ENCODE results near the gene TIMELESS. TPM values are rescaled to one million over a fixed set of nuclear protein-coding genes. Genes with fewer than 3 reads are reported as not detected.
"Not testable (repeated sequence)": the region's sequence is repeated elsewhere in the genome, so short reads cannot be mapped to it uniquely, and the experiment has no call there.

Gene TIMELESS
- total RNA-seq, 1 donor from 2014 or later: 65.5 TPM

GRCh38 chr12:56411781-56412639, 37.2 kb downstream of the TIMELESS start:
- Mint-ChIP-seq H3K4me1 (ENCODE audit: low read depth) (no peaks in the 10 kb centered on the region), H3K27ac (no peak overlapping the region), H3K27me3 (no peaks in the 10 kb centered on the region), H3K9me3 (ENCODE audit: low read depth) (no peaks in the 10 kb centered on the region), H3K4me3 (ENCODE audit: low read depth) (no peak overlapping the region), H3K36me3 (ENCODE audit: insufficient read depth) (peaks cover 1% of the 10 kb centered on the region)
- TF ChIP-seq, protein P1, sequence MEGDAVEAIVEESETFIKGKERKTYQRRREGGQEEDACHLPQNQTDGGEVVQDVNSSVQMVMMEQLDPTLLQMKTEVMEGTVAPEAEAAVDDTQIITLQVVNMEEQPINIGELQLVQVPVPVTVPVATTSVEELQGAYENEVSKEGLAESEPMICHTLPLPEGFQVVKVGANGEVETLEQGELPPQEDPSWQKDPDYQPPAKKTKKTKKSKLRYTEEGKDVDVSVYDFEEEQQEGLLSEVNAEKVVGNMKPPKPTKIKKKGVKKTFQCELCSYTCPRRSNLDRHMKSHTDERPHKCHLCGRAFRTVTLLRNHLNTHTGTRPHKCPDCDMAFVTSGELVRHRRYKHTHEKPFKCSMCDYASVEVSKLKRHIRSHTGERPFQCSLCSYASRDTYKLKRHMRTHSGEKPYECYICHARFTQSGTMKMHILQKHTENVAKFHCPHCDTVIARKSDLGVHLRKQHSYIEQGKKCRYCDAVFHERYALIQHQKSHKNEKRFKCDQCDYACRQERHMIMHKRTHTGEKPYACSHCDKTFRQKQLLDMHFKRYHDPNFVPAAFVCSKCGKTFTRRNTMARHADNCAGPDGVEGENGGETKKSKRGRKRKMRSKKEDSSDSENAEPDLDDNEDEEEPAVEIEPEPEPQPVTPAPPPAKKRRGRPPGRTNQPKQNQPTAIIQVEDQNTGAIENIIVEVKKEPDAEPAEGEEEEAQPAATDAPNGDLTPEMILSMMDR (IDR thresholded peaks at IDR 0.05; ENCODE audit: unreplicated experiment): no peak
- DNase-seq (ENCODE audit: low spot score, unreplicated experiment): no peak

DNA sequence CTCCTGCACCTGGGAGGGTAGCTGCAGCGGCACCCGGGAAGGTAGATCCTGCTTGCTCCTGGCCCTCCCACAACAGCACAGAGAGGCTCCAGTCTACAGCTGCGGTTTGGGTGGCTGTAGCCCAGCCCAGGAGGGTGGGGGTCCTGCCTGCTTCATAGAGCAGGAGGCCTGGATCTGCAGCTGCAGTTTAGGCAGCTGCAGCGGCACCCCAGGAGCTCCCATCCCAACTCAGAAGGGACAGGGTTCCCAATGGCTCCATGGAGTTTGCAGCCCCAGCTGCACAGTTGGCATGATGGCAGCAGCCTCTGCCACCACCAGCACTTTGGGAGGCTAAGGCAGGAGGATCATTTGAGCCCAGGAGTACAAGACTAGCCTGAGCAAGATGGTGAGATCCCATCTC, 38.5 kb downstream of the TIMELESS start:
- Mint-ChIP-seq H3K4me3 (ENCODE audit: low read depth) (no peak overlapping the region), H3K4me1 (ENCODE audit: low read depth) (no peaks in the 10 kb centered on the region), H3K27ac (no peak overlapping the region), H3K36me3 (ENCODE audit: insufficient read depth) (no peaks in the 10 kb centered on the region), H3K9me3 (ENCODE audit: low read depth) (no peaks in the 10 kb centered on the region), H3K27me3 (no peaks in the 10 kb centered on the region)
- TF ChIP-seq, protein P1 (IDR thresholded peaks at IDR 0.05; ENCODE audit: unreplicated experiment): no peak
- no peak for DNase-seq (ENCODE audit: low spot score, unreplicated experiment)

- H3K36me3 Mint-ChIP-seq (ENCODE audit: insufficient read depth): no peaks in the 10 kb centered on the region
- no peaks in the 10 kb centered on the region for H3K9me3 Mint-ChIP-seq (ENCODE audit: low read depth)
- no peaks in the 10 kb centered on the region for H3K27me3 Mint-ChIP-seq
- no peak for DNase-seq (ENCODE audit: low spot score, unreplicated experiment)
- H3K27ac Mint-ChIP-seq: no peak overlapping the region
- no peaks in the 10 kb centered on the region for H3K4me1 Mint-ChIP-seq (ENCODE audit: low read depth)
- TF ChIP-seq, protein P1 (IDR thresholded peaks at IDR 0.05; ENCODE audit: unreplicated experiment): no peak
- H3K4me3 Mint-ChIP-seq (ENCODE audit: low read depth): no peak overlapping the region
Observed at GRCh38 chr12:56408799-56409417, 40.3 kb downstream of the TIMELESS start.

GRCh38 chr12:56404227-56404626, 45.0 kb downstream of the TIMELESS start:
- not testable (repeated sequence) for H3K4me3 Mint-ChIP-seq (ENCODE audit: low read depth); H3K4me1 Mint-ChIP-seq (ENCODE audit: low read depth); H3K9me3 Mint-ChIP-seq (ENCODE audit: low read depth); H3K27ac Mint-ChIP-seq; DNase-seq (ENCODE audit: low spot score, unreplicated experiment); H3K36me3 Mint-ChIP-seq (ENCODE audit: insufficient read depth); H3K27me3 Mint-ChIP-seq

- not testable (repeated sequence) for H3K4me3 Mint-ChIP-seq (ENCODE audit: low read depth); H3K36me3 Mint-ChIP-seq (ENCODE audit: insufficient read depth); DNase-seq (ENCODE audit: low spot score, unreplicated experiment); H3K4me1 Mint-ChIP-seq (ENCODE audit: low read depth); H3K27ac Mint-ChIP-seq; H3K27me3 Mint-ChIP-seq
- peaks cover 14% of the 10 kb centered on the region for H3K9me3 Mint-ChIP-seq (ENCODE audit: low read depth)
Observed at GRCh38 chr12:56401612-56402011, 47.6 kb downstream of the TIMELESS start.

GRCh38 chr12:56401125-56401524, 48.1 kb downstream of the TIMELESS start:
- not testable (repeated sequence) for H3K4me3 Mint-ChIP-seq (ENCODE audit: low read depth); H3K36me3 Mint-ChIP-seq (ENCODE audit: insufficient read depth); H3K4me1 Mint-ChIP-seq (ENCODE audit: low read depth); DNase-seq (ENCODE audit: low spot score, unreplicated experiment); H3K27me3 Mint-ChIP-seq
- peaks cover 14% of the 10 kb centered on the region for H3K9me3 Mint-ChIP-seq (ENCODE audit: low read depth)
- peak overlapping the region; percentile 15 for H3K27ac Mint-ChIP-seq

DNA sequence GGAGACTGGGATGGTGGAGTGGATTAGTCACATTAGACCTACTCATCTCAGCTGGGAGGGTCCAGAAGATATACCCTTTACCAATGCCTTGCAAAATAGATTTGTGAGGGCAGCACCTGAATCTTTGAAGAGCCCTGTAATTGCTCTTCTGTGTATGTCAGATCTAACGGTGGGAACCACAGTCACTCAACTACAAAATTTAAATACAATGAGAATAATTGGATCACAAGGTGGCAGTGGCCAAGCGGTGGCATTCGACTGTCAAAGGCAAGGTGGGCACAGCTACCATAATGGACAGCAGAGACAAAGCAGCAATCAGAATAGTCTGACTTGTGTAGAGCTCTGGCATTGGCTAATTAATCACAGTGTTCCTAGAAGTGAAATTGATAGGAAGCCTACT, 49.8 kb downstream of the TIMELESS start:
- DNase-seq (ENCODE audit: low spot score, unreplicated experiment); H3K4me3 Mint-ChIP-seq (ENCODE audit: low read depth); H3K27me3 Mint-ChIP-seq: not testable (repeated sequence)

More for the DNA sequence above, 49.8 kb downstream of the TIMELESS start:
- H3K36me3 Mint-ChIP-seq (ENCODE audit: insufficient read depth); H3K4me1 Mint-ChIP-seq (ENCODE audit: low read depth); H3K27ac Mint-ChIP-seq: not testable (repeated sequence)
- H3K9me3 Mint-ChIP-seq (ENCODE audit: low read depth): peaks cover 14% of the 10 kb centered on the region

Measured in progenitor cell of endocrine pancreas (in vitro differentiated cells).